Epidermal melanocyte (primary cell): ENCODE measurements around the gene CLEC14A.

Experiments used
- DNase-seq: peaks from one replicate; pipeline ENCODE4 v3.0.0; 2011; ENCODE audit warnings: low spot score; ENCODE audit not compliant: insufficient read length

Gene CLEC14A, protein sequence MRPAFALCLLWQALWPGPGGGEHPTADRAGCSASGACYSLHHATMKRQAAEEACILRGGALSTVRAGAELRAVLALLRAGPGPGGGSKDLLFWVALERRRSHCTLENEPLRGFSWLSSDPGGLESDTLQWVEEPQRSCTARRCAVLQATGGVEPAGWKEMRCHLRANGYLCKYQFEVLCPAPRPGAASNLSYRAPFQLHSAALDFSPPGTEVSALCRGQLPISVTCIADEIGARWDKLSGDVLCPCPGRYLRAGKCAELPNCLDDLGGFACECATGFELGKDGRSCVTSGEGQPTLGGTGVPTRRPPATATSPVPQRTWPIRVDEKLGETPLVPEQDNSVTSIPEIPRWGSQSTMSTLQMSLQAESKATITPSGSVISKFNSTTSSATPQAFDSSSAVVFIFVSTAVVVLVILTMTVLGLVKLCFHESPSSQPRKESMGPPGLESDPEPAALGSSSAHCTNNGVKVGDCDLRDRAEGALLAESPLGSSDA

DNA sequence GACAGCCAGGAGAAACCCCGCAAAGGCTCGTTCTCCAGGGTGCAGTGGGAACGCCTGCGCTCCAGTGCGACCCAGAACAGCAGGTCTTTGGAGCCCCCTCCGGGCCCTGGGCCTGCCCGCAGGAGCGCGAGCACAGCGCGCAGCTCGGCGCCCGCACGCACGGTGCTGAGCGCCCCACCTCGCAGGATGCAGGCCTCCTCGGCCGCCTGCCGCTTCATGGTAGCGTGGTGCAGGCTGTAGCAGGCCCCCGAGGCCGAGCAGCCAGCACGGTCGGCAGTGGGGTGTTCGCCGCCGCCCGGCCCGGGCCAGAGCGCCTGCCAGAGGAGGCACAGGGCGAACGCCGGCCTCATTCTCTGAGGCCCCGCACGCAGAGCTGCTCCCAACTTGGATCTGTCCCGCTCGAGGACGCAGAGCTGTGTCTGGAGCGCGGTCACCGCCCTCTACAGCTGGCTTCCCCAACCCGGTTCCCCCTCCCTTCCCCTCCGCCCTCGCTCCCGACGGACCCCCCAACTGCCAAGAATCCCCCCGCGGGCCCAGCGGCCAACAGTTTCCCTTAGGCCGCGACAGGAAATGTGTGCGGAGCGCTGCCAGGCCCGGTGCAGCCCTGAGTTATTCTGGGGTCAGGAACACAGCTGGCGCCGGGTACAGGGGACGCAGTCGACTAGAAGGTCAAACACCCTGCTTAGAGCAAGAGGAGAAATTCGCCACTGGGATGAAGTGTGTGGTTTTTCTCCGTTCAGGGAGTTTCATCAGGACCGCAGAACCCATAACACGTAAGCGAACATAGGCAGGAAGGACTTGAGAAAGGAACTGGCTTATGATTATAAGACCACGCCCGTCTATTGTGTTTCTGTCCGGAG, at the start of gene CLEC14A:
Gene CLEC14A, minus strand, starts transcription at position 421 of the 860 bp plus-strand sequence. Its CDS starts 71 bp downstream, at position 350.
- no peak for DNase-seq

DNA sequence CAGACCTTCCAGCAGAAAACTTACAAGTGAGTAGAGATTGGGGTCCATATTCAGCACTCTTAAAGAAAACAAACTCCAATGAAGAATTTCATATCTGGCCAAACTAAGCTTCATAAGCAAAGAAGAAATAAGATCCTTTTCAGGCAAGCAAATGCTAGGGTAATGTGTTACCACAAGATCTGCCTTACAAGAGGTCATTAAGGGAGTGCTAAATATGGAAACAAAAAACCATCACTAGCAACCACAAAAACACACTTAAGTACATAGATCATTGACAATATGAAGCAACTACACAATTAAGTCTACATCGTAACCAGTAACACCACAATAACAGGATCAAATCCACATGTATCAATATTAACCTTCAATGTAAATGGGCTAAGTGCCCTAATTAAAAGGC, 47.1 kb upstream of the CLEC14A start:
- DNase-seq: no peak

DNA sequence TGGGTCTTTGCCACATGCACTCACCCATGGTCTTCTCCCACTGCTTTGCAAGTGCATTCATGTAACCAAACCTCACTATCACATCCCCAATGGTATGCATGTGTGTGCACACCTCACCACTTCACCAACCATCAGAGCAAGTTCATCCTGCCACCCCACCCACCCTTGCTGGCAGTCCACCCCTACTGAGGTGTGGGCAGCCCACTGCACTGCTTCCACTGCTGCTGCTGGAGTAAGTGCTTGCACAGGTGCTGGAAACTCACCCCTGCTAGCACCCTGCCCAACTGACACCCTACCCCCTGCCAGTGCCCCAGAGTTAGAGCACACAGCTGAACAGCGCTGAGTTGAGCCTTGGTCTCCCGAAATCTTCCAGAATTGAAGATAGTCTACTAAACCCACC, 46.1 kb upstream of the CLEC14A start:
- no peak for DNase-seq

DNA sequence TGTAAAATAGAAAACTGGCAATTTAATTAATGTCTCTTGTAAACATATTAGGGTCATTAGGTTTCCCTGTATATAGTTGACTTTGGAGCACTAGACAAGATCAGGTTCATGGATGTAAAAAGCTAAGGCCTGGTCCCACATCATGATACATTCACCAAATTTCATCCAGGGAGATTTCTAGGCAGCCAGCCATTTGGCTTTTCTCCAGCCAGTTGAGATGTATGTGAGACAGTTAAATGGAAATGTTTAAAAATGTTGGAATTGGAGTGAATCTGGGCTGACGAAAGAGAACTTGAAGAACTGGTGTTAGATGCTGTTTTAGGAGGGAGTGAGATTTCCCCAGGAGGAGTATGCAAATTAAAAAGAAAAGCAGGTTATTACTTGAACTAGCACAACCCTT, 41.8 kb upstream of the CLEC14A start:
- DNase-seq: no peak

DNA sequence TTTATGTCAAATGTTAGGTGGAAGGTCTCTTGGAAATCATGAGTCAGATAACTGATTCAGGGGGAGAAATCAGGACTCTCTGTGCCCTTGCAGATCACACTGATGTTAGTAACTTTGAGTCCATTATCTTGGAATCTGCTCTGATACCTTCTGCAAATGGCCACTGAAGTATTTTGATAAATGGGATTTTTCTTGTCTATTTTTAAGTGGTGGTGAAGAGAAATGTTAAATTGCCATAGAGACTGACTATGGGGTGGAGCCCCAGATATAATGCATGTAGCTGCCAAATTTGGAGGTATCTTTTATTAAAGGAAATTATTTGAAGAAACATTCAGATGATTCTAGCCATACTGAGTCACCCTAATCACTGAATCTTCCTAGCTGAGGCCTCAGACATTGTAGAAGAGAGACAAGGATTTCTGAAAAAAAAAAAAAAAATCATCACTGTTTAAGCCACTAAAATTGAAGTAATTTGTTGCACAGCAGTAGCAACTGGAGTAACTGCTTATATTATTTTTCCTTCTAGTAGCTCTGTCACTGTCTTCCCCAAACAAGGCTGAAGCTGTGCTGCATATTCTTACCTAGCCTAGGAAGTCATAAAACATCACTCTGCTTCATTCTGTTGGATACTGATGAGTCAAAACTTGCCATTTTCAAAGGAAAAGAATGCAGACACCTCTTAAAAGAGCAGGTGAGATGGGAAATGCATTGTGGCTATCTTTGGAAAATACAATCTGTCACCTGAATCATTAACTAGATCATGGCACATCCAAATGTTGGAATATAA, 36.0 kb upstream of the CLEC14A start:
- DNase-seq: no peak

DNA sequence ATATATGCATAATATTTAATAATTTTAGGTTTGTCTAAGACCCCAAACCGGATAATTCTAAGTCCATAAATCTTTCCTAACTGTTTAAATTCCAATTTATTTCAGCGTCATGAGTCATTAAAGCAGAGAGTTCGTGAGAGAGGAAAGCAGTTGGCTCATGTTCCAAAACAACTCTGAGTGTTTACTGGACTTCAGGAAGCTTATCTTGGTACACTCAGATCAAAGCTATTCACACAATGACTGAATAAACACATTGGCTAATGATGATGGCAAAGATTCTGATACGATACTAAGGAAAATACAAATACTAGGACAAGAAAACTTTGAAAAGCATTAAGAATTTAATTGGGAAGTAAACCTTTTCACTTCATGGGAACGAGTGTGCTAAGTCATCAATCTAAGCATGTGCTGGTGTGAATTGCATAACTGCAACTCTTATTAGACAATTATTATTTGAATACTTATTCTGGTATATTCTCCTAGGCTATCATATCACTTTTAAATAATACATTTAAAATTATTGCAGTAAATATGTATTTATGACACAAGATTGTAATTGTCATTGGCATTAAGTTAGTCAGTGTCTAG, 34.8 kb upstream of the CLEC14A start:
- no peak for DNase-seq

DNA sequence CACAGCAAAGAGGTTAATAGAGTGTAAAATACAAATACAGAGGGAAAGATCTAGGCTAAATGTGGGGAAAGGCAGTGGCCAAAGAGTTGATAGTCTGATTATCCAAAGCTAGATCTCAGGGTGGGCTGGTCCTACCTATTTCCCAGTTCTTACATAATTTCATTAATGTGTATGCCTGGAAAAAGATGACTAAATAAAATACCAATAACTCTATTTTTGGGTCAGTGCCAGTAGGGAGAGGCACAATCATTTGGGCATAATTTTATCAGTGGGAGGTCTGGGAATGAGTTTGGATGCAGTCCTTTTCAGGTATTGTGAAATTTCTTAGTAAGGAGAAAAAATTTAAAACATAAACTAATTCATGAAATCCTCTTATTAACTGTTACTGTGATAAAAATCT, 30.6 kb upstream of the CLEC14A start:
- no peak for DNase-seq

DNA sequence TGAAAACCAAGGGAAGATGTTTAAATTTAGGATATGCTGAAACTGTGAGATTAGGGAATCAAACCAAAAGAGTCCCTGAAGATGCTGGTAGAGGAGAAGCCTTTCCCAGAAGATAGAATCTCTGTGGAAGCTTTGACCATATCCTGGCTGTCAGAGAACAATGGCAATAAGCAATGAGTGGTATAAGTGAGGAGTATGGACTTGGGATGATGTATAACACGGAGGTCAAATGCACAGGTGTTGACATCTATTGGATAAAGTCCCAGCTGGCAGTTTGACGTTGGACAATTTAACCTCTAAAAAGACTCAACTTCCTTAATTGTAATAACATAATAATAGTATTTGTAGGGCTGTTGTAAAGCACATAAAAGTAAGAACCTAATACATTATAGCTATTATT, 30.1 kb upstream of the CLEC14A start:
- no peak for DNase-seq

DNA sequence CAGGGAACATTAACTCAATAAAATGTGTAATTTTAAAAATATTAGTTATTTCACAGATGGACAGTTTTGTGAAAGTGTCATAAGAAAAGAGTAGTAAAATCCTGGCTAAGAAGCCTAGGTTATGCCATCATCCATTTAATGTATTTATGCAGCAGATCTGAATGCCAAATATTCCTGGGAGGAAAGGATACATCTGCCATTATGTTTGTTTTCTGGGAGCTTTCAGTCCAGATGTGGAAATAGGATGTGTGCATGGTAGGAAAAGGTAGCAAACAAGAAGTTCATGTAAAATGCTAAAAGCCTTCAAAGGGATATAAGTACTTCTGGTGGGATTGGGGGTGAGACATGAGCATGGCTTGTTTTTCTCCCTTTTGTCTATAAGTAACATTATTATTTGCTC, 27.0 kb upstream of the CLEC14A start:
- no peak for DNase-seq

DNA sequence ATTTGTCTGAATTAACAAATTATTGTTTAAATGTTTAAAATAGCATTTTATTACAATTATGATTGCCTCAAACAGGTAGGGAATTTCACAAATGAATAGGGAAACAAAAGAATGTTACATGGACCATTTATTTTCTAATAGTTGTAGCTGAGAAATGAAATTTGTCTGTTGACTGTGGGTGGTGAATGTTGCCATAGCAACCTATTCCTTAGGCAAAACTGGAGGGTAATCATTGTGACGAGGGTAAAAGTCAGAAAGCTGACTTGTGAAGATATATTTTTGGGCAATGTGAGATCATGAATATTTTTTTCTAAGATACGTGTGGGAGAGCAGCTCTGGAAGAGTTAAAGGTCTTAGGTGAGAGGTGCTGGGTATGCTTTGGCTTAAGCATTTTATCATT, 24.2 kb upstream of the CLEC14A start:
- DNase-seq: no peak

DNA sequence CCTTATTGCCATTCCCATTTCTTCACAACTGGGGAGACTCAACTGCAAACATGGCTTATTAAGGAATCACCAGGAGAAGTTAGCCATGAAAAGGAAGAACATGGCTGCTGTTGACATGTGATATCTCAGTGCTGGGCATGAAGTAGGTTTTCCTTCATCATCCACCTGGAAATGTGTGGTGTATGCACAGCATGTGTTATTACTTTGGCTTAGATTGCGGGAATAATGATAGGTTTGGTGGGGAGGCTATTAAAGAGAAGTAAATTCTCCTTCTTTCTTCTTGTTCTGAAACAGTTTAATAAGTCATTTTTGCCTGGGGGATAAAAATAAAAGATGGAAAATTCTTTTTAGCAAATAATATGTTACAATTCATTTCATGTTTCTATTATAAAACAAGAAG, 23.7 kb upstream of the CLEC14A start:
- DNase-seq: no peak

DNA sequence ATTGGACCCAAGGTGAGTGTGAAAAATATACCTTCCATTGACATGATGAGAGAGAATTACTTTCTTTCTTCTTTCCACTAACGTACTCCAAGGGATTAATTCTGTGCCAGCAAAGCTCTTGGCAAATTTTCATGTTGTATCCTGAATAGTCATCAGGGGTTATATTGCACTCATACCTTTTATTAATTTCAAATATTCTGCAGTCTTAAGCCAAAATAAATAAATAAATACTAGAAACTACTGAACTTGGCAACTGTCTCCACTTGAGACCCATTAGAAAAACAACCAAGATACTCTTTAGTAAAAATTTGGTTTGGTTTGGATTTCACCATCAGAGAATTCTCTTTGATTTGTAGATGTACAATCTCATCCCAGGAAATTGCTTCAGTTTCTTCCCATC, 22.1 kb upstream of the CLEC14A start:
- DNase-seq: no peak

DNA sequence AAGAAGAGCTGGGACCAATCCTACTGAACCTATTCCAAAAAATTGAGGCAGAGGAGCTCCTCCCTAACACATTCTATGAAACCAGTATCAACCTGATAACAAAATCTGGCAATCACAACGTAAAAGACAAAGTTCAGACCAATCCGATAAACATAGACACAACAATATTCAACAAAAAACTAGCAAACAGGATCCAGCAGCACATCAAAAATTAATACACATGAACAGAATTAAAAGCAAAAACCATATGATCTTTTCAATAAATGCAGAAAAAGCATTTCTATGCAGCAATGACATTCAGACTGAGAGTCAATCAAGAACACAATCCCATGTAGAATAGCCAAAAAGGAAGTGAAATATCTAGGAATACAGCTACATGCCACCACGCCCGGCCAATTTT, 7.0 kb upstream of the CLEC14A start:
- DNase-seq: no peak

DNA sequence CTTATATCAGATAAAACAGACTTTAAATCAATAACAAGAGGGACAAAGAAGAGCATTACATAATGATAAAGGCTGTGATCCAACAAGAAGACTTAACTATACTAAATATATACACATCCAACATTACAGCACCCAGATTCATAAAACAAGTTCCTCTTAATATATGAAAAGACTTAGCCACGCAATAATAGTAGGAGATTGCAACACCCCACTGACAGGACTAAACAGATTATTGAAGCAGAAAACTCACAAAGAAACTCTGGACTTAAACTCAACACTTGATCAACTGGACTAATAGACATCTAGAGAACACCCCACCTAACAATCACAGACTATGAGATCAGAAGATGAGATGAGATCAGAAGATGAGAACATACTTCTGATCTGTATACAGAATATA, 5.7 kb upstream of the CLEC14A start:
- no peak for DNase-seq

DNA sequence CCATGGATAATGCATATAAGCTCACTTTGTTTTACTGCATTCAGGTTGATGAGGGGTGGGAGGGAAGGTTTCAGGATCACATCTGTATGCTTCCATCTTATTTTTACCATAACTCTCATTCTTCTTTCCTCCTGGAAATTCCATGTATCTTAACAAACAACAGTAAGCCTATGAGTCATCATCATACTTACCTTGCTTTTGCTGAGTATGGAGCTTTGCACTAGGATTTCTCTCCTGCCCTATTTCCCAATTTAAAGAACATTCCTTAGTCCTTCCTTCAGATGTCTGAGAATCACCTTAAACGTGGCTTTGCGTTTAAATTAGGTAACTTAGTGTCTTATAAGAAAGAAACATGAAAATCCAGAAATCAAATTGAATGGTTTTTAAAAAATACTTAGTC, 1.6 kb upstream of the CLEC14A start:
- no peak for DNase-seq

DNA sequence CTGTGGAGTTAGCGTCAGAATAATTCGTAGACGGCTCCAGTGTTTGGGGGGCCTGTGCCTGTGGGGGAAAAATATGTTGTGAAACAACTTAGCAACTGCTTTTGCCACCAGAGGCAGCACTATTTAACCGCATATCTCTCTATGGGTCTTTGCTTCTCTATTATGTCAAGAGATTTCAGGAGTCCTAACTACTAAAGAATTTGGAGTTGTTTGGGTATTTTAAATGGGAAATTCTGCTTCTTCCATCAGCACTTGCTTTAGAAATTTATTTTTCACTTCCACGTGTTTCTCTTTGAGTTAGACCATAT, 594 bp upstream of the CLEC14A start:
- DNase-seq: no peak

DNA sequence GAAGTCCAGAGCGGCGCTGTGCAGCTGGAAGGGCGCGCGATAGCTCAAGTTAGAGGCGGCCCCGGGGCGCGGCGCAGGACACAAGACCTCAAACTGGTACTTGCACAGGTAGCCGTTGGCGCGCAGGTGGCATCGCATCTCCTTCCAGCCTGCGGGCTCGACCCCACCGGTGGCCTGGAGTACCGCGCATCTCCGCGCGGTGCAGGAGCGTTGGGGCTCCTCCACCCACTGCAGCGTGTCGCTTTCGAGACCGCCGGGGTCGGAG, 553 bp downstream of the CLEC14A start:
- no peak for DNase-seq

DNA sequence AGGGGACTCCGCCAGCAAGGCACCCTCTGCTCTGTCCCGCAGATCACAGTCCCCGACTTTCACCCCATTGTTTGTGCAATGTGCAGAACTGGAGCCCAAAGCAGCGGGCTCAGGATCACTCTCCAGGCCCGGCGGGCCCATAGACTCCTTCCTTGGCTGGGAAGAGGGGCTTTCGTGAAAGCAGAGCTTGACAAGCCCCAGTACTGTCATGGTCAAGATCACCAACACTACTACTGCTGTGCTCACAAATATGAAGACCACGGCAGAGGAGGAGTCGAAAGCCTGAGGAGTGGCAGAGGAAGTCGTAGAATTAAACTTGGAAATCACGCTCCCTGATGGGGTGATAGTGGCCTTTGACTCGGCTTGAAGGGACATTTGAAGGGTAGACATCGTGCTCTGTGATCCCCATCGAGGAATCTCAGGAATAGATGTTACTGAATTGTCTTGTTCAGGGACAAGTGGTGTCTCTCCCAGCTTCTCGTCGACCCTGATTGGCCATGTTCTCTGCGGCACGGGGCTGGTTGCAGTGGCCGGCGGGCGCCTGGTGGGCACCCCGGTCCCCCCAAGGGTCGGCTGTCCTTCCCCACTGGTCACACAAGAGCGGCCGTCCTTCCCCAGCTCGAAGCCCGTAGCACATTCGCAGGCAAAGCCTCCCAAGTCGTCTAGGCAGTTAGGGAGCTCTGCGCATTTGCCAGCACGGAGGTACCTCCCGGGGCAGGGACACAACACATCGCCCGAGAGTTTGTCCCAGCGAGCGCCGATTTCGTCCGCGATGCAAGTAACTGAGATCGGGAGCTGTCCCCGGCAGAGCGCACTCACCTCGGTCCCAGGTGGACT, 1.1 kb downstream of the CLEC14A start:
- no peak for DNase-seq

DNA sequence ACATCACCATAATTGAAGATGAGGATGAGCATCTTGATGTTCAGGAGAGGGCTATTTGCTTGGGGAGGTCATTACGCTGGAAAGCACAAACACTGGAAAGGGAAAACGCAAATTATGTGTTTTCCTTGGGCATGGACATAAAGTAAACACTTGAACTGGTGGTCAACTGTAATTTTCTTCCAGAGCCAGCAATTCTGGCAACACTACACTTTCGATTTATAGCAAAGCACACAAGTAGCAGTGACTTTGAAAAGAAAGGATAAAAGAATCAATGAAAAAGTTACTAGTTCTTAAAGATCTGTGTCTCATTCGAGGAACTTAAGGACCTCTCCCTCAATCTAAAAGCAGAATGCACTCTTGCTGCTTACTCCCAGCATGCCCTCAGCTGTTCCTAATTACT, 2.2 kb downstream of the CLEC14A start:
- DNase-seq: no peak

DNA sequence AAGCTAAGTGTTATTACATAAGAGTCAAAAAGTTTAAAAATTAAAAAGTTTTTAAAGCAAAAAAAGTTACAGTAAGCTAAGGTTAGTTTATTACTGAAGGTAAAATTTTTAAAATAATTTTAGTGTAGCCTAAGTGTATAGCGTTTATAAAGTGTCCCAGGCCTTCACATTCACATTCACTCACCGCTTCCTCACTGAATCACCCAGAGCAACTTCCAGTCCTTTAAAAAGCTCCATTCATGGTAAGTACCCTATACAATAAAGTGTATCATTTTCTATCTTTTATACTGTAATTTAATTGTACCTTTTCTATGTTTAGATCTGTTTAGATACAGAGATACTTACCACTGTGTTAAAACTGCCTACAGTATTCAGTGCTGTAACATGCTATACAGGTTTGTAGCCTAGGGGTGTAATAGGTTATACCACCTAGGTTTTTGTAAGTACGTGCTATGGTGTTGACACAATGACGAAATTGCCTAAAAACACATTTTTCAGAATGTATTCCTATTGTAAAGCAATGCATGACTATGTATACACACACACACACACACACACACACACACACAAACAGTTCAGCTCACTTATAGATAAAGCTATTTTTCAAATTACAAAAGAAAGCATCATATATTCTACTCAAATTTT, 3.7 kb downstream of the CLEC14A start:
- DNase-seq: no peak
